Umbilical cord (tissue), 2 donors: Measurements from ENCODE around the gene WHRN. TPM values are rescaled to one million over a fixed set of nuclear protein-coding genes. Genes with fewer than 3 reads are reported as not detected.

Source experiments
- DNase-seq: peaks from one replicate; pipeline ENCODE4 v3.0.0-alpha.2; 2015; ENCODE audit warnings: low spot score
- total RNA-seq: library from RNA; depleted of rRNA; stranded (reverse); fragments of >200 nt; gene quantifications from one replicate; pipeline ENCODE4 v1.2.3, GENCODE V29; 2014; ENCODE audit warnings: low replicate concordance; ENCODE audit not compliant: insufficient read depth

WHRN gene
- total RNA-seq, 1 donor from 2014 or later = 3.1 TPM

GRCh38 chr9:114401344-114401743 lies 103.9 kb downstream of the WHRN start:
- no peak for DNase-seq

GRCh38 chr9:114400772-114401171 lies 104.5 kb downstream of the WHRN start:
- no peak for DNase-seq

- DNase-seq = no peak
These were observed 105.1 kb downstream of the WHRN start for GRCh38 chr9:114400219-114400618.

GRCh38 chr9:114399381-114399780 lies 105.9 kb downstream of the WHRN start:
- DNase-seq = no peak

- peak; percentile 97 for DNase-seq
These were observed 107.2 kb downstream of the WHRN start for GRCh38 chr9:114397848-114398605.

GRCh38 chr9:114397219-114397847 lies 107.9 kb downstream of the WHRN start:
- DNase-seq = no peak

GRCh38 chr9:114396558-114397218 lies 108.6 kb downstream of the WHRN start:
- peak; percentile 38 for DNase-seq

GRCh38 chr9:114395768-114396167 lies 109.5 kb downstream of the WHRN start:
- no peak for DNase-seq

GRCh38 chr9:114395334-114395617 lies 110.0 kb downstream of the WHRN start:
- no peak for DNase-seq

- DNase-seq = peak; percentile 40
These were observed 110.5 kb downstream of the WHRN start for GRCh38 chr9:114394523-114395333.

- peak; percentile 72 for DNase-seq
These were observed 112.5 kb downstream of the WHRN start for GRCh38 chr9:114392749-114393112.

- no peak for DNase-seq
These were observed 114.3 kb downstream of the WHRN start for GRCh38 chr9:114390952-114391351.

GRCh38 chr9:114389612-114390368 lies 115.5 kb downstream of the WHRN start:
- no peak for DNase-seq

- DNase-seq = no peak
These were observed 116.4 kb downstream of the WHRN start for GRCh38 chr9:114388764-114389375.

- no peak for DNase-seq
These were observed 117.0 kb downstream of the WHRN start for GRCh38 chr9:114388357-114388682.

GRCh38 chr9:114387680-114388356 lies 117.5 kb downstream of the WHRN start, which contains the start of gene AKNA:
Gene AKNA (minus strand): TSS chr9:114387982. CDS start chr9:114381333, 6,649 bp downstream.
- peak; percentile 97 for DNase-seq

- DNase-seq = no peak
These were observed 118.2 kb downstream of the WHRN start for GRCh38 chr9:114386886-114387679.

- DNase-seq = no peak
These were observed 118.8 kb downstream of the WHRN start for GRCh38 chr9:114386361-114386885.
